IMR-90 (cell line): ENCODE data around the gene IL17B. TPM values are rescaled to one million over a fixed set of nuclear protein-coding genes. Genes with fewer than 3 reads are reported as not detected.
A peak's percentile ranks its signal among the peaks of the same experiment; 100 is the strongest.

Experiments used
- ATAC-seq: fragments of 200-7000 bp; cut with Tn5 transposase; 2 replicates; pipeline ENCODE4 v1.9.1; 2020; ENCODE audit warnings: low read depth, mild to moderate bottlenecking, moderate library complexity
- BruUV-seq: library from RNA; stranded (reverse); fragments of 400-500 nt; replicated peaks from 2 replicates; lab custom pipeline; 2021; lab: Mats Ljungman, UMichigan
- CTCF ChIA-PET: fragments of 300-600 bp; formaldehyde crosslinking; extraction: SDS; loops from one replicate; lab custom pipeline; 2021; ENCODE audit warnings: antibody characterized with exemption; lab: Yijun Ruan, JAX
- POLR2A ChIA-PET: fragments of 300-600 bp; sonication (Branson Sonifier 250); formaldehyde crosslinking; loops from one replicate; lab custom pipeline; 2022; ENCODE audit warnings: antibody characterized with exemption; ENCODE audit not compliant: unreplicated experiment; lab: Charles Lee
- DNase-seq: peaks from one replicate; pipeline ENCODE4 v3.0.0; 2013
- H2AFZ ChIP-seq: replicated peaks from 2 replicates; pipeline ENCODE3; 2013; ENCODE audit warnings: low read length, mild to moderate bottlenecking; ENCODE audit not compliant: poor library complexity
- H2AK5ac ChIP-seq: 2 replicates; pipeline ENCODE4 v1.6.1; 2013; ENCODE audit warnings: low read depth, low read length, inconsistent platforms
- H2AK9ac ChIP-seq: replicated peaks from 2 replicates; pipeline ENCODE3; 2013; ENCODE audit warnings: mild to moderate bottlenecking, low read depth, low read length, moderate library complexity; ENCODE audit not compliant: poor library complexity
- H2BK120ac ChIP-seq: 2 replicates; pipeline ENCODE4 v1.6.1; 2013; ENCODE audit warnings: low read depth, low read length, inconsistent platforms
- H2BK15ac ChIP-seq: 3 replicates; pipeline ENCODE4 v1.6.1; 2013; ENCODE audit warnings: low read depth, low read length, inconsistent platforms
- H2BK20ac ChIP-seq: 2 replicates; pipeline ENCODE4 v1.6.1; 2013; ENCODE audit warnings: low read depth, mild to moderate bottlenecking, inconsistent platforms, low read length, moderate library complexity
- H2BK5ac ChIP-seq: 2 replicates; pipeline ENCODE4 v1.6.1; 2013; ENCODE audit warnings: mild to moderate bottlenecking, low read depth, low read length, inconsistent platforms; ENCODE audit not compliant: poor library complexity, severe bottlenecking
- H3K14ac ChIP-seq: replicated peaks from 2 replicates; pipeline ENCODE4 v1.6.1; 2013; ENCODE audit warnings: low read depth, low read length, inconsistent platforms
- H3K18ac ChIP-seq: 2 replicates; pipeline ENCODE4 v1.6.1; 2013; ENCODE audit warnings: low read depth, low read length, control low read depth
- H3K23ac ChIP-seq: 2 replicates; pipeline ENCODE4 v1.6.1; 2013; ENCODE audit warnings: low read depth, low read length, inconsistent platforms
- H3K27ac ChIP-seq: 2 replicates; pipeline ENCODE4 v1.5.1; 2013; ENCODE audit warnings: mild to moderate bottlenecking, control low read depth, low read length; ENCODE audit not compliant: insufficient read depth
- H3K27me3 ChIP-seq: 2 replicates; pipeline ENCODE4 v1.6.1; 2013; ENCODE audit warnings: low read length; ENCODE audit not compliant: control insufficient read depth, insufficient read depth
- H3K36me3 ChIP-seq: 2 replicates; pipeline ENCODE4 v1.6.1; 2013; ENCODE audit warnings: low read length, mixed read lengths; ENCODE audit not compliant: control insufficient read depth, insufficient read depth
- H3K4ac ChIP-seq: 2 replicates; pipeline ENCODE4 v1.6.1; 2013; ENCODE audit warnings: low read depth, low read length, inconsistent platforms
- H3K4me1 ChIP-seq: 2 replicates; pipeline ENCODE4 v1.6.1; 2013; ENCODE audit warnings: low read length, mixed read lengths; ENCODE audit not compliant: control insufficient read depth, insufficient read depth
- H3K4me2 ChIP-seq: 2 replicates; pipeline ENCODE4 v1.6.1; 2013; ENCODE audit warnings: low read depth, mild to moderate bottlenecking, control low read depth, low read length, moderate library complexity
- H3K4me3 ChIP-seq: 2 replicates; pipeline ENCODE4 v1.5.1; 2013; ENCODE audit warnings: low read depth, mild to moderate bottlenecking, control low read depth, low read length, moderate library complexity; ENCODE audit not compliant: insufficient read depth
- H3K56ac ChIP-seq: 2 replicates; pipeline ENCODE4 v1.6.1; 2013; ENCODE audit warnings: low read length, inconsistent platforms; ENCODE audit not compliant: insufficient read depth; ENCODE audit errors: extremely low read depth
- H3K79me1 ChIP-seq, 2 experiments: 2 replicates each; pipeline ENCODE4 v1.6.1; 2013; ENCODE audit warnings: low read length in 2 of 2, inconsistent platforms in 1 of 2, low read depth in 1 of 2
- H3K9ac ChIP-seq: 2 replicates; pipeline ENCODE4 v1.6.1; 2013; ENCODE audit warnings: low read depth, low read length, control low read depth
- H3K9me1 ChIP-seq: 2 replicates; pipeline ENCODE4 v1.6.1; 2013; ENCODE audit warnings: low read length, inconsistent platforms; ENCODE audit not compliant: insufficient read depth
- H3K9me3 ChIP-seq: 2 replicates; pipeline ENCODE4 v1.6.1; 2013; ENCODE audit warnings: low read length; ENCODE audit not compliant: control insufficient read depth, insufficient read depth
- H4K20me1 ChIP-seq: 2 replicates; pipeline ENCODE4 v1.6.1; 2013; ENCODE audit warnings: low read length, inconsistent platforms; ENCODE audit not compliant: insufficient read depth
- H4K5ac ChIP-seq: 2 replicates; pipeline ENCODE4 v1.6.1; 2013; ENCODE audit warnings: mild to moderate bottlenecking, low read depth, low read length, control low read depth
- H4K8ac ChIP-seq, 2 experiments: 2 replicates each; pipeline ENCODE4 v1.6.1; 2013; ENCODE audit warnings: low read depth in 2 of 2, low read length in 2 of 2, control low read depth in 1 of 2, inconsistent platforms in 1 of 2
- H4K91ac ChIP-seq: 2 replicates; pipeline ENCODE4 v1.6.1; 2013; ENCODE audit warnings: low read depth, low read length, inconsistent platforms; ENCODE audit not compliant: insufficient read depth
- BHLHE40 ChIP-seq: fragments of 150-350 bp; IDR thresholded peaks from 2 replicates; pipeline ENCODE4 v1.6.1; 2016; ENCODE audit warnings: mild to moderate bottlenecking, low read depth, low read length
- CEBPB ChIP-seq: IDR thresholded peaks from 2 replicates; pipeline ENCODE4 v1.6.1; 2012; ENCODE audit warnings: low read depth, low read length, improper control_type of control experiment
- CTCF ChIP-seq: conservative IDR thresholded peaks from 2 replicates; pipeline ENCODE4 v1.5.1; 2012; ENCODE audit warnings: mild to moderate bottlenecking, low read depth, low read length, improper control_type of control experiment
- MAZ ChIP-seq: IDR thresholded peaks from 2 replicates; pipeline ENCODE4 v1.6.1; 2012; ENCODE audit warnings: low read depth, mild to moderate bottlenecking, low read length, improper control_type of control experiment, moderate library complexity, borderline replicate concordance
- MXI1 ChIP-seq: IDR thresholded peaks from 2 replicates; pipeline ENCODE4 v1.6.1; 2012; ENCODE audit warnings: low read depth, mild to moderate bottlenecking, low read length, moderate library complexity, borderline replicate concordance
- RCOR1 ChIP-seq: IDR thresholded peaks from 2 replicates; pipeline ENCODE4 v1.6.1; 2012; ENCODE audit warnings: mild to moderate bottlenecking, low read length, improper control_type of control experiment; ENCODE audit not compliant: insufficient replicate concordance
- RFX5 ChIP-seq: IDR thresholded peaks from 2 replicates; pipeline ENCODE4 v1.8.0; 2012; ENCODE audit warnings: low read depth, mild to moderate bottlenecking, low read length, moderate library complexity
- WGBS, 2 experiments: methylation state at CpG; one replicate each; pipeline versions ENCODE4 v1.1.5 to v1.1.7; 2013; ENCODE audit warnings: missing lambda C conversion rate in 2 of 2; ENCODE audit not compliant: insufficient read length in 1 of 2; ENCODE audit errors: extremely low coverage in 2 of 2; 5-methylcytosine and 5-hydroxymethylcytosine counted together
- dilution Hi-C: fragments of 300-500 bp; cut with HindIII; formaldehyde crosslinking; loops from one replicate; pipeline ENCODE4 v1.14.3; 2018; ENCODE audit warnings: low sequenced_read_pairs; ENCODE audit not compliant: unreplicated experiment
- in situ Hi-C: fragments of 300-500 bp; cut with MboI; formaldehyde crosslinking; loops from 3 replicates; pipeline ENCODE4 v1.14.3; 2019; ENCODE audit warnings: low sequenced_read_pairs, inconsistent platforms, mixed read lengths
- intact Hi-C: fragments of 100-400 bp; cut with micrococcal nuclease; formaldehyde crosslinking; loops from 2 replicates; pipeline ENCODE4 v1.10.0; 2022
- polyA plus RNA-seq, 3 experiments: library from polyadenylated mRNA; depleted of rRNA; stranded (reverse); fragments of >200 nt; gene quantifications; 2 replicates each; pipeline ENCODE4 v1.2.3, GENCODE V29; 2012; ENCODE audit warnings: low replicate concordance in 1 of 3
- total RNA-seq: library from RNA; depleted of rRNA; stranded (reverse); fragments of >200 nt; gene quantifications from 2 replicates; pipeline ENCODE4 v1.2.3, GENCODE V29; 2012

The IL17B gene
- total and polyA plus RNA-seq, 2 of the 4 experiments (the other 2 are of a cell fraction) = 0.31 TPM; not detected in 1

- TF ChIP-seq RCOR1 (no peak), BHLHE40 (no peak), CEBPB (no peak)
These were observed 45.6 kb upstream of the IL17B start (continued) for GRCh38 chr5:149424371-149425315.

- Histone ChIP-seq H4K8ac (peak overlapping the region; percentile 83 to 91), H2AK5ac (peak overlapping the region; percentile 94), H3K4me3 (no peak overlapping the region), H4K91ac (peak overlapping the region; percentile 97), H3K79me1 (peaks cover 34 to 80% of the 10 kb centered on the region in 2 experiments), H2BK20ac (peak overlapping the region; percentile 93), H2AFZ (peak overlapping the region; percentile 61), H3K27ac (peak overlapping the region; percentile 82), H3K23ac (peak overlapping the region; percentile 97), H2BK120ac (peak overlapping the region; percentile 95), H3K27me3 (no peaks in the 10 kb centered on the region), H3K9ac (peak overlapping the region; percentile 52), H3K56ac (peak overlapping the region; percentile 91), H3K9me3 (no peaks in the 10 kb centered on the region), H3K9me1 (peaks cover 25% of the 10 kb centered on the region), H3K4me1 (peaks cover 63% of the 10 kb centered on the region), H3K4me2 (peak overlapping the region; percentile 37), H3K36me3 (peaks cover 85% of the 10 kb centered on the region), H3K4ac (peak overlapping the region; percentile 97), H4K20me1 (peaks cover 55% of the 10 kb centered on the region), H3K14ac (peak overlapping the region; percentile 96), H2AK9ac (peak overlapping the region; percentile 97), H3K18ac (peak overlapping the region; percentile 80), H2BK15ac (peak overlapping the region; percentile 61; the same call in 2 of the 3 replicates), H2BK5ac (peak overlapping the region; percentile 89), H4K5ac (peak overlapping the region; percentile 84)
- peak; percentile 65 for ATAC-seq
- DNase-seq = peak; percentile 85
- dilution Hi-C loops = no loop called here
- no TSS peak for BruUV-seq
- ChIA-PET CTCF (interaction anchor here (0.6 to 2.2 kb wide), 3 partner anchors 10 to 142 kb away, joined by 3 to 6 read pairs (median 4); no protein-coding TSS in a partner anchor), POLR2A (interaction anchor here (0.6 to 3.1 kb wide), 6 partner anchors 11 to 48 kb away, joined by 3 to 42 read pairs (median 5); no protein-coding TSS in a partner anchor)
- intact Hi-C loops = loop anchor here (2.0 kb wide), 1 partner anchor 17 kb away; no protein-coding TSS in a partner anchor
- TF ChIP-seq CTCF (no peak), BHLHE40 (no peak), MAZ (peak; percentile 59), RFX5 (no peak), MXI1 (peak; percentile 33; the same call in 1 of the 2 replicates), RCOR1 (no peak)
- in situ Hi-C loops = no loop called here
- no CpG with 5 or more reads among the region's 7 CpGs for WGBS, 2 experiments
These were observed 44.7 kb upstream of the IL17B start for GRCh38 chr5:149423794-149424268.
